Activated CD4-positive, alpha-beta T cell treated with anti-CD3 and anti-CD28 coated beads, Interleukin-2, Interleukin-4, amounts not matched to agents 100 ng/mL and 50 ng/mL, durations not matched to agents 16 hours and 8 hours (primary cell): ENCODE results near the gene RIIAD1.
"Not testable (repeated sequence)": the region's sequence is repeated elsewhere in the genome, so short reads cannot be mapped to it uniquely, and the experiment has no call there.

Experiments used
- DNase-seq: peaks from one replicate; pipeline ENCODE4 v3.0.0-alpha.2; 2020; ENCODE audit warnings: low spot score

Gene RIIAD1

DNA sequence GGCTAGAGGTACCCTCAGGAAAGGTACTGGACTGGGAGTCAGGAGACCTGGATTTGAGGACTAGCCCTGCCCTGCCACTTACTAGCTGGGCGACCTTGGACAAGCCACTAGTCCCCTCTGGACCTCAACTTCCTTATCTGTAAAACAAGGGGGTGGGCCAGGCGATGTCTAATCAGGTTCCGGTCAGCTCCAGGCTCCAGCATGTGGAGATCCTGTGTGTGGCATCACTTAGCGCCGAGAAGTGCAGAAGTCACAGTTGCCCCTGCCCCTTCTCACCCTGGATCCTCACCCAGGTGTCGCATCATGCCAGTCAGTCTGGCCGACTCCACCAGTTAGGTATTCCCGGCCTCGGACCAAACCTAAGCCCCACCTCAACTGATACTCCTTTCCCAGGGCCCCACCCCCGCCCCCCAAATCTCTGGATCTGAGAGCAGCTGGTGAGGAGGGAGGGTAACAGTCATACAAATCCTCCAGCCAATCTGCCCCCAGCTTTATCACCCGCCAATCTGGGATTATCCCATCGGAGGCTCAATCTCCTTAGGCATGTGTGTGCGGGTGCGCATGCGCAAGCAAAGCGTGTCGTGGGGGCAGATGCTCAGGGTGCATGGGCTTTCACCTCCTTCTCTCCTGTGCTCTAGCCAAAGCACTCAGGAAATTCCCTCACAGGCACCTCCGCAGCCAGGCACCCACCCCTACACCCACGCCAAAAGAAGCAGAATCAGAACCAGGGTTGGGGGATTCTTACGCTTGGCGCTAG, 10.1 kb upstream of the RIIAD1 start:
- DNase-seq, result no peak

DNA sequence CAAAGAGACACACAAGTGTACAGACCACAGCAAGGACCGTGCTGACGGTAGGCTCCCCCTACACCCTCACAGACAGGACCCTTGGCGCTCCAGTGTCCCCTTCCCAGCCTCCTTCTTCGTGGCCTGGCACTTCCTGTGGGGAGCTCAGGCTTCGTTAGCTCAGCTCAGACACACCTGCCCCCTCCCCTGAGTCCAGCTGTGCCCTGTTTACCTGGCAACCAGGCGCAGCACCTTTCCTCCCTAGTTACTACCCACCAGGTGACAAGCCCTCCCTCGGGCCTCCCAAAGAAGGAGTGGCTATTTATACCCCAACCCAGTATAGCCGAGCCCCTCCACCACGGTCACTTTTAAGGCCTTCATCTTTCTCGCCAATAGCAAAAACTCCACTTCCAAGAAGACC, 9.4 kb upstream of the RIIAD1 start:
- DNase-seq, result no peak

DNA sequence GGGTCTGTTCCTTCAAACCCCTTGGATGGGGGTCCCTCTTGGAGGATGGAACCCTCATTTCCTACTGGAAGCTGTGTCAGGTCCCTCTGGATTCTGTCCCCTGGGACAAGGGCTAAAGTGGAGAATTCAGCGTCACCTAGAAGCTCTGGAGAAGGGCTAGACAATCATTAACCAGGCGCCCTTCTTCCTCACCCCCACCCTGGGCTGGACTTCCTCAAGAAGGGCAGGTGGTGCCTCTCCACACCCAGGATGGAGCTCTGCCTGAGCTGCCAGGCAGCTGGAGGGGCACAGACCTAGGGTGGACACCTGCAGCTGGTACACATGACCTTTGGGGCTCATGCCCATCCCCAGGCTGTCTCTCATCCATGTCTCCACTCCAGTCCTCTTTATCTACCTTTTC, 8.3 kb upstream of the RIIAD1 start:
- no peak for DNase-seq

DNA sequence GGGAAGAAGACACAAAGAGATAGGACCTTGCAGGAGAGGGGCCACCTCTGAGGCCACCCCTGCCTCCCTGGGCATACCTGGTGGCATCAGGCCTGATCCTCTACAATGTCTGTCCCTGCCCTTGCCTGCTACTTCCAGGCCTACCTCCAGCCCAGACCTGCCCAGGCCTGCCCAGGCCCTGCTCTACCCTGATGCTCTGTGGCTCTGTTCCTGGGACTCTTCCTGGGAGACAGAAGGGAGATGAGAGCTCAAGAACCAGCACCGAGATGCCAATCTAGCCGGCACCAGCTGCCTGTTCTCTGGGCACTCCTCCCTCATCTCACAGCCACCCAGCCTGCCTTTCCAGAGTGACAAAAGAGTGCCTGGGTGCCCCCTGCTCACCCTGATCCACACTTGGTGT, 7.4 kb upstream of the RIIAD1 start:
- DNase-seq, result no peak

DNA sequence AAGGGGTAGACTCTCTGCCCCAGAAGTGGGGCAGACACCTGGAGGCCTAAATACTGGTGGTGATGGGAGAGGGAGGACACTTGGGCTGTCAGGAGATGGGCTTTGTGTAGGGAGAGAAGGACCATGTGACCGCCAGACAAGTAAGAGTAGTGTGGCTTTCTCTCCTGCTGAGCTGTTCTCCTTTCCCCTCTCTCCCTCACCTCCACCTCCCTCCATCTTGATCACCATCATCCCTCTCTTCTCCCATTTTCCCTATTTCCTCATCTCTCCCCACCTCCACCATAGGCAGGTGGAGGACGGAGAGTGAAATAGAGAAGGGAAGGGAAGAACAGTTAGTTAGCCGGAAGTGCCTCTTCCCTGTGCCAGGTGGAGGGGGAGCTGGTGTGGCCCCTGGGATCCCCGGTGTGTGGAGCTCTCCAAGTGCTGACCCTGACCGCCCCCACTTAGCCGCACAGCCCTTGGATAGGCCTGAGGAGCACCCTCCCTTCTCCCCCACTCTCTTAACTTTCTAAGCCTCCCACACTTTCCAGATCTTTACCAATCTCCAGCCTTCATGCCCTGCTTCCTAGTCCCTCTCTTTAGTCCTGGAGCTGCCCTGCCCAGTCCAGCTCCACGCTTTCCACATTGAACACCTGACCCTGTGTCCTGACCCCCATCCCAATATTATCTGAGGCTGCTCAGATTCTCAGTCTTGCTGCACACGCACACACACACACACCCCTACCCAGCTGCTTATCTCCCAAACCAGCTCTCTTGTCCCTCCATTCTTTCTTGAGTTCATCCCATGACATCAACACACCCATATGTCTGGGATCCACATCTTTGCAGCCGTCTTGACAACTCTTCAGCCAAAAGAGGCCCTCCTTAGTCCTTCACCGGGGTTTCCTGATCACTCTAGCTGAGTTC, 6.2 kb upstream of the RIIAD1 start:
- DNase-seq, result no peak

DNA sequence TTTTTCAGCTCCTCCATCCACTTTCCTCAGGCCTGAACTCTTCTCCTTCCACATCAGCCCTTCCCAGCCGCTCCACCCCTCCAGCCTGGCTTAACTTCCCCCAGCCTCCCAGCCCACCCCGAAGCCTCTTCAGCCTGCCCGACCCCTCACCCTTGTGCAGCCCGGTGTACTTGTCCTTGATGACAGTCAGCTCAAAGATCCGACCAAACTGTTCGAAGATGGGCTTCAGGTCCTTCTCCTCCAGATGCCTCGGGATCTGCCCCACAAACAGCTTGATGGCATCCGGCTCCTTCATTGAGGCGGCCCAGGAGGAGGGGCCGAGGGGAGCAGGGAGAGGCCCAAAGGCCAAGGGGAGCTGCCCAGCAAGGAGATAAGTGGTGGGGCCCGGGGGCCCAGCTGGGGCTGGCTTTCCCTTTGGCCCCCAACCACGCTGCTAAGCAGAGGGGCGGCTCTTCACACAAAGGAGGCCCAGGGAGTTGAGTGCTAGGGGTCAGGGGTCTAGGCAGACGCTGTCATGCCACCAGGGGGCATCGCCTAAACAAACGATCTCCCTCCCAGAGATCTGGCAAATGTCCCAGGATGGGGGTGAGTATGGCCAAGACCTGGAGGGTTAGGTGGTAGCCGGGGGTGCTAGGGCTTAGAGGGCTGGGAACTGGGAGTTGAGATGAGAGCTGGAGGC, 5.5 kb upstream of the RIIAD1 start:
- DNase-seq, result no peak

DNA sequence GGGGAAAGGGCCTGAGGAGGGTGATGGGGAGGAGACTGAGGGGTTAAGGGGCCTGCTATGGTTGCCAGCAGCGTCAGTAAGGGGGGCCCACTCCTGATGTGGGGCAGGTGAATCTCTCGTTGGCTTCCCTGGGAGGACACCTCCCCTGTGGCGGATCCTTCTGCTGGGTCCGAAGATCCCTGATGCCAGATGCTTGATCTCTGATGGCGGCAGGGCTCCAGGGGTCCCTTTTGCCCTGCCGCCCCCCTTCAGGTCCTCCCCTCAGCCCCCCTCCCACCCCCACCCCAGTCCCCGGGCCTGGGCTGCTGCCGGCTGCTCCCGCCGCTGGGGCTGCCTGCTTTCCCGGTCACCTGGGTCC, 4.9 kb upstream of the RIIAD1 start:
- DNase-seq, result no peak

DNA sequence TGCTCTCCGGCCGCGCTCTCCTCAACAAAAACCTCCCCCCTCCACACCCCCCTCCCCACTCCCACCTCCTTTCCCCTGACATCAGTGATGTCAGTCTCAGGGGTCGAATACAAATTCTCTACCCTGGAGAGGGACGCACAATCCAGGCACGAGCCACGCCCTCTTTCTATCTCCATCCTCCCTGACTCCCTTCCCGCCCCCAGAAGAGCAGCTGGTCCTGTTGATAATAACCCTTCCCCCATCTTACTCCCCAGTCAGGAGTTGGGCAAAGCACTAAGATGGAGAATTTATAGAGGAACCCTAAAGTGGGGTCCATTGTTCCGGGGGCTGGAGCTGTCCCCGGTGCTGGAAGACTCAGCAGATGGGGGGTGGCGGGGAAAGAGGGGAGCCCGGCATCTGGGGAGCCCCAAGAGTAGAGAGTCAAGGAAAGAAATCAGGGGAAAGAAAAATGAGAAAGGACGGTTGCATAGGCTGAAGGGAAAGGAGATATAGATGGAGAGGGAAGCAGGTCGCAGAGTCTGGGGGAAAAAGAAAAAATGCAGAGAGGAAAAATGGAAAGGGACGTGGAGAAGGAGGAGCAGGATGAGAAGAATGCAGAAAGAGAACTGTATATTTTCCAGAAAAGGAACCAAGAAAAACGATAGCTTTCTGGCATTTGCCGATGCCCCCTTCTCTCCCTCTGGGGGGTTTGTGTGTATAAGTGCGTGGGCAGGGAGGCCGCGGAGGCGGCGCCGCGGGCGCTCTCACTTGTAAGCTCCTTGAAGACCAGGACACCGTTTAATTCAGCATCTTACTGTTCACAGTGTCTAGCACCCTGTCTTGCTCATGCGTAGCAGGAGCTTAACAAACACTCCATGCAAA, 4.3 kb upstream of the RIIAD1 start, which contains the start of gene CELF3:
TSS of gene CELF3 (minus strand) at position 33 of the 861 bp plus-strand sequence. CDS start 783 bp downstream, outside the sequence.
- DNase-seq, result no peak

DNA sequence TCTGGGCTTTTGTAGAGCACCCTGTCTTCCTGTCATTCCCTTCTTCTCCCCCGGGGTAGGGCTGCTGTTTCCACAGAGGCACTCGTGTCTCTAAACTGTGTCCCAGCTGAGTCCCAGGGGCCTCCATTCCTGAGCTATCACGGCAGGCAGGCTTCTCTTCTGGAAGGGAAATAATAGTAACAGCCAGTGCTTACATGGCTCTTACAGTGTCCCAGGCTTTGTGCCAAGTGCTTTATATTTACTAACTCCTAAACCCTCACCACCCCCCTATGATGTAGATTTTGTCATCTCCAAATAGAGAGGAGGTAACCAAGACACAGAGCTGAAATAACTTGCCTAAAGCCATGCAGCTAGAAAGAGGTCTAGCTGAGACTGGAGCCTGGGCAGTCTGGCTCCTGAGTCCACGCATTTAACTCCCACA, 3.3 kb upstream of the RIIAD1 start:
- no peak for DNase-seq

DNA sequence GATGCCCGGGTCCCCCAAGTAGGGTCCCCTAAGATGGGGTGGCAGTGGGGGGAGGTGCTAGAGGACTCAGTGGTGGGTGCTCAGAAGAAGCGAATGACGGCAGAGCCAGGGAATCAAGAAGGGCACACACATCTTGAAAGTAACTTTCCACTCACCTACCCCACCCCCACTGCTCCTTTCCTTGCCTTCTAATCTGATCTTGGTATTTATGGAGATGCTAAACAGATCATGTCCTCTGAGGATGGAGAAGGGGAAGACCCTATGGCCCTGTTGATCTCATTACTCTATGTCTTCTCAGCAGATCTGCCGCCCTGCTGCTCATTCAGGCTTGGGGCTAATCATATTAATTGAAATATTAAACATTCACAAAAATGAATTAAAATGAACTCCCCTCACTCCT, 2.7 kb upstream of the RIIAD1 start:
- DNase-seq, result no peak

DNA sequence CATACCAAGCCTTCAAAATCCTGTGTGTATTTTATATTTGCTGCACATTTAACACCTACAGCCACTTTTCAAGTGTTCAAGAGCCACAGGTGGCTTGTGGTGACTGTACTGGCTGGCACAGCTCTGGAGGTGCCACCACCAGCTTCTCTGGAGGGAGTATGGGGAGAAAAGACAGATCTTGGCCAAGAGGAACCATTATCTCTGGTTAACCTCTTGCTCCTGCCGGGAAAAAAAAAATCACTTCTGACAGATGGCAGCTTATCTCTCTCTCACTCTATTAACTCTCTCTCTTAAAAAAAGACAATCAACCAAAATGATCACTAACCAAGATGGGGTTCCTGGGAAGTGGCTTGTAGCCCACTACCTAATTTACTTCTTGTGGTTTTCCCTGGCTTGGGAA, 1.2 kb upstream of the RIIAD1 start:
- DNase-seq, result no peak

DNA sequence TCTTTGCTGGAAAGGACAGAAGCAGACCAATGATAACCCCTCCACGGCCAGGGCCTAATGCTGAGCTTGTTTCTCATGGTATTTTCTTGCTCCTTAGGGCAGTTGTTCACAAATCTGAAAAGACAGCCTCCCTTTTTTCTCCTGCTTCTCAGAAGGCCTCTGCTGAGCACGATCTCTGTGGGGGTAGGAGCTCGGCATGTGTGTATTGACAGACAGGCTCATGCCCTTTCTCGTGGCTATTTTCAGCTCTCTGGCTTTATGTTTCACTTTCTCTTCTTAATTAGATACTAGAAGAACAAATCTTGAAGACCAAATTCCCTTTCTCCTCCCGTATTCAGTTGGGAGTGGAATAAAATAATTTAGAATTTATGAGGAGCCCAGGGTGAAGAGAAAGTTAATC, 768 bp upstream of the RIIAD1 start:
- DNase-seq, result no peak

DNA sequence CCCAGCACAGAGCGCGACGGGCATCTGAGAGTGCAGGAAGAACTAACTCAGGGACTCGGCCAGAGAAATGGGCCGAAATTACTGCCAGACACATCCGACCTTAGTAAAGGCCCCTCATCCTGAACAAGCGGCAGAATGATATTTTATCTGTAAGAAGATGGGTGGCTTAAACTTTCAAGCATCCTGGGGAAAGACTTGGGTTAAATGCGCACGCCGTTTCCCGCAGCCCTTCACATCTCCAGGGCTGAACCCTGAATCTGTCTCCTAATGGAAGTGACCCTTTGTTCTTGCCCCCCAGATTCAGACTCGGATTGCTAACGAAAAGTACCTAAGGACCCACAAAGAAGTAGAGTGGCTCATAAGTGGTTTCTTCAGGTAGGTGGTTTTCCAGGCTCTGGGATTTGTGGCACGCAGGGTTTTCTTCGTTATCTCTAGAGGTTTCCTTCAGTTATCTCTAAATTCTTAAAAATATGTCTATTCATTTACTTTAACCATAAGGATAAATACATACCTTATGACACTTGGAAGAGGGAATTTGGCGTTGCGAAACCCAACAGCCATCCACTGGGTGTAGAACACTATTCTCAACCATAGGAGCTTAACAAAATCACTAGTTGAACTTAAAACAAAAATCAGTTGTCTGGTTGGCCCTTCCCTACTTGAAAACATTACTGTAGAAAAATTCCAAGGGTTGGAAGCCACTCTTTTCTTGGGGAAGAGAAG, 627 bp downstream of the RIIAD1 start:
- DNase-seq, result no peak

DNA sequence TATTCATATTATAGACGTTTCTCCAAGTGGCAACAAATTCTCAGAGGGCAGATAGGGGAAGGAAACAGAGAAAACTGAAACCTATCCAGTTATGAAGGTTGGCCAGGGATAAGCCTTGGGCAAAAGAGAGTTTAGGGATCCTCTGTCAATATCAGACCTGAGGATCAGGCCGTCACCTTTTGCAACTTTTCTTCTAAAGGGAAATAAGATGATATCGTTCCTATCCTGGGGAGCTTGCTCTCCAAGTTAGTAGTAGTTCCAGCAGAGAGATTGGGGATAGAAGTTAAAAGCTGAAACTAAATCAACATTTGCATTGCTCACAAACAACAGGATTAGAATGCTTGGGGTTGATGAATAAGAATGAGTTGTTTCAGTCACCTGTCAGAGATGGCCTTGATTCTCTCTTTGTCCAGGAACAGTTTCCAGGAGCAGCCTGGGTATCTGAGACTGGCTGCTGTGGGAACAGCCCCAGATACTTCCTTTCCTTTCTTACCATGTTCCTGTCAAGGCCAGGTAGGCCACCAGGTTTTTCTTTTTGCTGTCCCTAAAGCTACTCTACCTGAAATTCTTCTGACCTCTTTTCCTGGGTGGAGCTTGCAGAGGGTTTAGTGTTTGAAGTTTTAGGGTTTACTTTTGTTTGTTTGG, 2.5 kb downstream of the RIIAD1 start:
- no peak for DNase-seq

DNA sequence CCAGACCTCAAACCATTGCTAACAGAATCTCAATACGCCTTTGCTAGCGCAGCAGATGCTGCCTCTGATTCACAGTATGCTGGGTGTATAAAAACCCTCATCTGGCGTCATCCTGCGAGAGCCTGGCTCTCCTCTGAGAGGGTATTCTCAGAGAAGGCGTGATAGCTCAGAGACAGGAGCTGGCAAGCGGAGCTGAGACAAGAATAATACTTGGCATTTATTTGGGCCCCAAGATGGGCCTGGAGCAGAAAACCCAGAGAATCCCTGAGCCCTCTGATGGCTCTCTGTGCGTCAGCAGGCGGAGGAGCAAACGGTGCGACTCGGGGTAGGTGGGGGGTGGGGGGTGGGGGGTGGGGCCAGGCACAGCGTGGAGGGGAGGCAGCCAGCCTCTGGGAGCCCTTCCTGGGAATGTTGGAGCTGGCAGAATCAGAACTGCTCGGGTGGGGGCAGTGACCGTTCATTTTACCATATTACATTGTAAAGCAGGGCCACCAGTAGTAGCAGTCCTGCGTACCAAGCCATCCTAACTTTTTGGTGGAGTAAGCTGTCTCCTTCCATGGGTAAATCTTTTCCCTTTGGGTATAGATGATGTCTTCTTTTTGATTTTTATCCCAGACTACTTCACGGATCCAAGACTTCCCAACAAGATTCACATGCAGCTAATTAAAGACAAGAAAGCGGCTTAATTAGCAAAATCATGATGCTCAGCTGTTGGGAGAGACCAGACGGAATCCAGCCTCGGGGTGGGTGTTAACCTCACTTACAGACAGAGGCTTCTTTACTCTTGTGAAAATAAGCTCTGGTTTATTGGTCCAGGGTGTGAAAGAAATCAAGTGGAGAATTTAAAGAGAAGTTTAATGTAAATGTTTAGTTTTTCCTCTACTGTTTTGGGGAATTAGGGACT, 7.1 kb downstream of the RIIAD1 start:
- no peak for DNase-seq

DNA sequence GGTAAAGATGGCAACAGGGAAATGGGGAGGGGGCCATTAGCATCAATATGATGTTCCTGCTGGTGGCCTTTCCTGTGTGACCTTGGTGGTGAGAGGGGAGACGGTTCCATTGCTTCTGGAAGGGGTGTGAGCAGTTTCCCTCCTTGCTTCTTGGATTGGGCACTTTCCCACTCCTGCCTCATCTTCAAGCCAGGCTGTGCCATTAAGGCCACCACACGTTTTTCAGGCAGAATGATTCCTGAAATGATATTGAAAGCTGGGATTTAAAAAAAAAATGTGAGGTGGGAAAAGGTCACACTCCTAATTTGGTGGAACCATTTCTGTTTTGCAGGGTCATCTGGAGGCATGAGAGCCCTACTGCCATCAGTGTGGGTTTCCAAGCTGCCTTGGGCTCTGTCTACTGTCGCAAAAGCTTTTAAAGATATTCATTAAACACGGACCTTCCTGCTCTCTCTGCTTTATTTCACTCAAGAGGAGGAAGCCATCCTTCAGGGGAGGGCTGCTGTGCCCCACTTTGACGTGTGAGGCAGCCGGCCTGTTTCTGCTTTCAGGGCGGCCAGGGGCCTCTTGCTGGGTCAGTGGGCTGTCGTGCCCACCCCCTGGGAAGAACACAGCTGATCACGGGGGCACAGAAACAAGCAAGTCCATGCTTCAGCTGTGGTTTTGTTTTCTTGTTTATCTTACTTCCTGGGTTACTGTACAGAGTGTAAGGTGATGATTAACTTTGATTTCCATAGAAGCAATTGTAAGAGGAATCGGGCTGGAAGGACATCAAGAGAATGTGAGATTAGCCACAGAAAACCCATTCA, 8.0 kb downstream of the RIIAD1 start:
- no peak for DNase-seq

DNA sequence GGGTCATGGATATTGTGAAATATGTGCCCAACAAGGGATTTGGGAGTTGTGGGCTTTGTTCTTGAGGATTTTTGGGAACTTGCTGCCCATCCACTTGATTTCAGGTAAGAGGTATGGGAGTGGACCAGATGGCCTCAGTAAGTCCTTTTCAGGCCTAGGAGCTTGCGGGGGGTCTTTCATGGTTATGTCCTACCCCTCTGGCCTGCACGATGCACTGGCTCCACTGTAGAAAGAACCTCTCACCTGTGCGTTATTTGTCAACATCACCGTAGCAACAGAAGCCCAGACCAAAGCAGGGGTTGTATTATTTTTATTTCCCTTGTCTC, 8.6 kb downstream of the RIIAD1 start:
- DNase-seq, result no peak

DNA sequence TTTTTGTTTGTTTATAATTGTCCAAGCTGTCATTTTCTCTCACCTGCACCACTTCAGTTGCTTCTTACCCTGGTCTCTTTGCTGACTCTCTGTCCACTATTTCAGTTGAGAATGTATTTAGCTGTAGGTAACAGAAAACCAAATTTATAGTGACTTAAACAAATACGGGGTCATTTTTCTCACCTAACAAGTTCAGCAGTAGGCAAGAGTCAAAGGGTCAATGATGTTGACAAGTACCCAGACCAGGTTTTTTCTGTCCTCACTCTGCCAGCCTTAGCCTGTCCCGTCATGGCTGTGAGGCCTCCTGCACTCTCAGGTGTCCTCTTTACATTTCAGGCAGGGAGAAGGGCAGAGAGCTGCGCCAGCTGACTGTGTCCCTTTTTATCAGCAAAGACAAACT, 11.8 kb downstream of the RIIAD1 start:
- DNase-seq, result no peak

DNA sequence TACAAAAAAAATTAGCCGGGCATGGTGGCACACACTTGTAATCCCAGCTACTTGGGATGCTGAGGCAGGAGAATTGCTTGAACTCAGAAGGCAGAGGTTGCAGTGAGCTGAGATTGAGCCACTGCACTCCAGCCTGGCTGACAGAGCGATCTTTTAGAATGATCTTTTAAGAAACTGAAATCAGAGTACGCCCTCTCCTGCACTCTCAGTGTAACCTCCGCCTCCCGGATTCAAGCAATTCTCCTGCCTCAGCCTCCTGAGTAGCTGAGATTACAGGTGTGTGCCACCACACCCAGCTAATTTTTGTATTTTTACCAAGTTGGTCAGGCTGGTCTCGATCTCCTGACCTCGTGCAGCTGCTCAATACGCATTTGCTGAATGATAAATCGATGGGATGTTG, 12.7 kb downstream of the RIIAD1 start:
- not testable (repeated sequence) for DNase-seq
